WTC11 (cell line): ENCODE measurements around the gene COL5A1. TPM values are rescaled to one million over a fixed set of nuclear protein-coding genes. Genes with fewer than 3 reads are reported as not detected.

Experiments
- ATAC-seq: fragments of 200-7000 bp; cut with Tn5 transposase; 2 replicates; pipeline ENCODE4 v1.10.0; 2021; ENCODE audit warnings: mild to moderate bottlenecking, moderate library complexity
- CTCF ChIA-PET: fragments of 300-600 bp; sonication (Branson Sonifier 250); formaldehyde crosslinking; loops from one replicate; lab custom pipeline; 2021; ENCODE audit warnings: antibody characterized with exemption; lab: Charles Lee
- POLR2A ChIA-PET: fragments of 350-600 bp; sonication (Branson Sonifier 250); formaldehyde crosslinking; loops from one replicate; lab custom pipeline; 2021; ENCODE audit warnings: antibody characterized with exemption; lab: Charles Lee
- DNase-seq: peaks from one replicate; pipeline ENCODE4 v3.0.0; 2021; ENCODE audit warnings: low spot score
- H3K27ac Mint-ChIP-seq: 2 replicates; pipeline ENCODE4 v1.8.0; 2021; ENCODE audit warnings: mixed read lengths
- H3K27me3 Mint-ChIP-seq: 2 replicates; pipeline ENCODE4 v1.8.0; 2021; ENCODE audit warnings: low read depth, mild to moderate bottlenecking, moderate library complexity, mixed read lengths
- H3K36me3 Mint-ChIP-seq: 2 replicates; pipeline ENCODE4 v1.8.0; 2021; ENCODE audit warnings: mixed read lengths
- H3K4me1 Mint-ChIP-seq: 2 replicates; pipeline ENCODE4 v1.8.0; 2022; ENCODE audit warnings: mixed read lengths
- H3K4me3 Mint-ChIP-seq: 2 replicates; pipeline ENCODE4 v1.8.0; 2021; ENCODE audit warnings: mild to moderate bottlenecking, moderate library complexity, mixed read lengths
- H3K9me3 Mint-ChIP-seq: 2 replicates; pipeline ENCODE4 v1.8.0; 2021; ENCODE audit warnings: mixed read lengths
- ATF1 ChIP-seq: sonication (generic); formaldehyde crosslinking; IDR thresholded peaks from 2 replicates; pipeline ENCODE4 v1.8.1; 2023; ENCODE audit warnings: mild to moderate bottlenecking, moderate library complexity, missing genetic modification reagents
- CREB1 ChIP-seq: sonication (generic); formaldehyde crosslinking; IDR thresholded peaks from 2 replicates; pipeline ENCODE4 v1.8.0; 2023; ENCODE audit warnings: mild to moderate bottlenecking, missing genetic modification reagents
- CREM ChIP-seq: sonication (generic); formaldehyde crosslinking; IDR thresholded peaks from 2 replicates; pipeline ENCODE4 v1.8.1; 2022; ENCODE audit warnings: mild to moderate bottlenecking, missing genetic modification reagents, moderate library complexity
- ELF4 ChIP-seq: sonication (generic); formaldehyde crosslinking; IDR thresholded peaks from 2 replicates; pipeline ENCODE4 v1.8.1; 2022; ENCODE audit warnings: low read depth, mild to moderate bottlenecking, moderate library complexity, missing genetic modification reagents
- ESRRA ChIP-seq: sonication (generic); formaldehyde crosslinking; IDR thresholded peaks from 2 replicates; pipeline ENCODE4 v1.8.1; 2022; ENCODE audit warnings: mild to moderate bottlenecking, missing genetic modification reagents, borderline replicate concordance
- GTF2I ChIP-seq: fragments of 250-450 bp; sonication (Bioruptor Pico); conservative IDR thresholded peaks from 2 replicates; pipeline ENCODE4 v1.4.0; 2021; ENCODE audit warnings: mild to moderate bottlenecking
- HMGA2 ChIP-seq: fragments of 250-450 bp; sonication (Bioruptor Pico); IDR thresholded peaks from 2 replicates; pipeline ENCODE4 v1.4.0; 2021; ENCODE audit warnings: mild to moderate bottlenecking, moderate library complexity
- JAZF1 ChIP-seq: fragments of 250-450 bp; sonication (Bioruptor Pico); IDR thresholded peaks from 2 replicates; pipeline ENCODE4 v1.9.0; 2021; ENCODE audit warnings: moderate library complexity, mild to moderate bottlenecking, inconsistent platforms
- MXD4 ChIP-seq: fragments of 250-450 bp; sonication (Bioruptor Pico); IDR thresholded peaks from 2 replicates; pipeline ENCODE4 v1.8.0; 2021; ENCODE audit warnings: mild to moderate bottlenecking, moderate library complexity, borderline replicate concordance
- RORB ChIP-seq: fragments of 250-450 bp; sonication (Bioruptor Pico); IDR thresholded peaks from 2 replicates; pipeline ENCODE4 v1.9.0; 2021; ENCODE audit warnings: mild to moderate bottlenecking
- SMAD3 ChIP-seq: sonication (generic); formaldehyde crosslinking; IDR thresholded peaks from 2 replicates; pipeline ENCODE4 v1.8.0; 2022; ENCODE audit warnings: missing genetic modification reagents, mild to moderate bottlenecking, borderline replicate concordance
- SMAD4 ChIP-seq: sonication (generic); formaldehyde crosslinking; IDR thresholded peaks from 2 replicates; pipeline ENCODE4 v1.8.0; 2022; ENCODE audit warnings: mild to moderate bottlenecking, missing genetic modification reagents
- SOX15 ChIP-seq: fragments of 250-450 bp; sonication (Bioruptor Pico); IDR thresholded peaks from 2 replicates; pipeline ENCODE4 v1.9.0; 2021; ENCODE audit warnings: mild to moderate bottlenecking
- TP53 ChIP-seq: sonication (generic); formaldehyde crosslinking; IDR thresholded peaks from 2 replicates; pipeline ENCODE4 v1.8.1; 2023; ENCODE audit warnings: mild to moderate bottlenecking, missing genetic modification reagents
- ZBTB21 ChIP-seq: sonication (generic); formaldehyde crosslinking; IDR thresholded peaks from 2 replicates; pipeline ENCODE4 v1.8.1; 2023; ENCODE audit warnings: mild to moderate bottlenecking, missing genetic modification reagents, borderline replicate concordance
- ZNF121 ChIP-seq: sonication (generic); formaldehyde crosslinking; IDR thresholded peaks from 2 replicates; pipeline ENCODE4 v1.8.0; 2023; ENCODE audit warnings: missing genetic modification reagents
- ZNF396 ChIP-seq: fragments of 250-450 bp; sonication (Bioruptor Pico); IDR thresholded peaks from 2 replicates; pipeline ENCODE4 v1.8.0; 2021; ENCODE audit warnings: mild to moderate bottlenecking, moderate library complexity, borderline replicate concordance
- total RNA-seq: library from RNA; stranded (reverse); gene quantifications from 3 replicates; pipeline ENCODE4 v1.2.3, GENCODE V29; 2021
- TF ChIP-seq, protein P1 (sequence below): sonication (generic); formaldehyde crosslinking; IDR thresholded peaks from 2 replicates; pipeline ENCODE4 v1.8.0; 2023; ENCODE audit warnings: mild to moderate bottlenecking, missing genetic modification reagents
- TF ChIP-seq, protein P2 (sequence below): sonication (generic); formaldehyde crosslinking; IDR thresholded peaks from 2 replicates; pipeline ENCODE4 v1.8.1; 2023; ENCODE audit warnings: mild to moderate bottlenecking, missing genetic modification reagents, borderline replicate concordance
- TF ChIP-seq, protein P3 (sequence below): sonication (generic); formaldehyde crosslinking; IDR thresholded peaks from 2 replicates; pipeline ENCODE4 v1.8.1; 2022; ENCODE audit warnings: mild to moderate bottlenecking, missing genetic modification reagents, moderate library complexity, borderline replicate concordance
- TF ChIP-seq, protein P4 (sequence below): sonication (generic); formaldehyde crosslinking; IDR thresholded peaks from 2 replicates; pipeline ENCODE4 v1.8.0; 2022; ENCODE audit warnings: mild to moderate bottlenecking, missing genetic modification reagents
- TF ChIP-seq, protein P5 (sequence below): sonication (generic); formaldehyde crosslinking; IDR thresholded peaks from 2 replicates; pipeline ENCODE4 v1.8.1; 2023; ENCODE audit warnings: mild to moderate bottlenecking, missing genetic modification reagents
- TF ChIP-seq, protein P6 (sequence below): sonication (generic); formaldehyde crosslinking; IDR thresholded peaks from 2 replicates; pipeline ENCODE4 v1.8.0; 2022; ENCODE audit warnings: mild to moderate bottlenecking, missing genetic modification reagents

Gene COL5A1
- total RNA-seq, 1 experiment from 2014 or later, result 13.5 TPM

DNA sequence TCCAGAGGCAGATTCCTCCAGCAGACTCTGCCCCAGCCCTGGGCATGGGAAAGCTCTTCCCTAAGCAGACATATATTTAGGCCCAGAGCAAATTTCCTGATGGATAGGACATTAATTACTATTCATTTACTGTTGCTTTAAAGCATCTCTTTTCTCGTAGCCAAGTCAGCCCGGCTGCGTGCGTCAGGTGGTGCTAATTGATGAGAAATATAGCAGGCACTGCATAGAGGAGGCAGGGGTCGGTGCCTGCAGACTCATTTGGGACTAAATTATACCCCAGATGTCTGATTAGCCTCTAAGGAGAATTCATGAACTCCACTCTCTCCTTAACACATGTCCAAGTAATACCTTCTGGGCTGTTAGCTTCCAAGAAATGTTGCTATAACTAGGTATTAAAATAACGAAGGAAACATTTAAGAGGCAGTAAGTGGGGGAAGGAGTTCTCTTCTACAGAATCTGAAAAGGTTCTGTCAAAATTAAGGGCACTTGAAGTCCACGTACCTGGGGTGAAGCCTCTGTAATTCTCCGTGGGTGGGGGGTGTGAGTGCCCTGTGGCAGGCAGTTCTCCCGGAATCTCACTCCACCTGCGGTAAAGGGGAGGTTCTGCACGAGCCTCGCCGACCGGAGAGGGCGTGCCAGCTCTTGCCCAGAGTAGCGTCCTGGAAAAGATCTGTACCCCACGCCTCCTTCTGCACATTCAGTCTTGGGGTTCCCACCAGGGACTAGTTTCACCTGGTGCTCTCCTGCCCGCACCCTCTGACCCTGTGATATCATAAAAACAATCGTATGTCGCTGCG, 123.1 kb downstream of the COL5A1 start (continued):
- TF ChIP-seq, protein P1, sequence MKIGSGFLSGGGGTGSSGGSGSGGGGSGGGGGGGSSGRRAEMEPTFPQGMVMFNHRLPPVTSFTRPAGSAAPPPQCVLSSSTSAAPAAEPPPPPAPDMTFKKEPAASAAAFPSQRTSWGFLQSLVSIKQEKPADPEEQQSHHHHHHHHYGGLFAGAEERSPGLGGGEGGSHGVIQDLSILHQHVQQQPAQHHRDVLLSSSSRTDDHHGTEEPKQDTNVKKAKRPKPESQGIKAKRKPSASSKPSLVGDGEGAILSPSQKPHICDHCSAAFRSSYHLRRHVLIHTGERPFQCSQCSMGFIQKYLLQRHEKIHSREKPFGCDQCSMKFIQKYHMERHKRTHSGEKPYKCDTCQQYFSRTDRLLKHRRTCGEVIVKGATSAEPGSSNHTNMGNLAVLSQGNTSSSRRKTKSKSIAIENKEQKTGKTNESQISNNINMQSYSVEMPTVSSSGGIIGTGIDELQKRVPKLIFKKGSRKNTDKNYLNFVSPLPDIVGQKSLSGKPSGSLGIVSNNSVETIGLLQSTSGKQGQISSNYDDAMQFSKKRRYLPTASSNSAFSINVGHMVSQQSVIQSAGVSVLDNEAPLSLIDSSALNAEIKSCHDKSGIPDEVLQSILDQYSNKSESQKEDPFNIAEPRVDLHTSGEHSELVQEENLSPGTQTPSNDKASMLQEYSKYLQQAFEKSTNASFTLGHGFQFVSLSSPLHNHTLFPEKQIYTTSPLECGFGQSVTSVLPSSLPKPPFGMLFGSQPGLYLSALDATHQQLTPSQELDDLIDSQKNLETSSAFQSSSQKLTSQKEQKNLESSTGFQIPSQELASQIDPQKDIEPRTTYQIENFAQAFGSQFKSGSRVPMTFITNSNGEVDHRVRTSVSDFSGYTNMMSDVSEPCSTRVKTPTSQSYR (CRISPR knock-in tag), result no peak
- TF ChIP-seq, protein P2, sequence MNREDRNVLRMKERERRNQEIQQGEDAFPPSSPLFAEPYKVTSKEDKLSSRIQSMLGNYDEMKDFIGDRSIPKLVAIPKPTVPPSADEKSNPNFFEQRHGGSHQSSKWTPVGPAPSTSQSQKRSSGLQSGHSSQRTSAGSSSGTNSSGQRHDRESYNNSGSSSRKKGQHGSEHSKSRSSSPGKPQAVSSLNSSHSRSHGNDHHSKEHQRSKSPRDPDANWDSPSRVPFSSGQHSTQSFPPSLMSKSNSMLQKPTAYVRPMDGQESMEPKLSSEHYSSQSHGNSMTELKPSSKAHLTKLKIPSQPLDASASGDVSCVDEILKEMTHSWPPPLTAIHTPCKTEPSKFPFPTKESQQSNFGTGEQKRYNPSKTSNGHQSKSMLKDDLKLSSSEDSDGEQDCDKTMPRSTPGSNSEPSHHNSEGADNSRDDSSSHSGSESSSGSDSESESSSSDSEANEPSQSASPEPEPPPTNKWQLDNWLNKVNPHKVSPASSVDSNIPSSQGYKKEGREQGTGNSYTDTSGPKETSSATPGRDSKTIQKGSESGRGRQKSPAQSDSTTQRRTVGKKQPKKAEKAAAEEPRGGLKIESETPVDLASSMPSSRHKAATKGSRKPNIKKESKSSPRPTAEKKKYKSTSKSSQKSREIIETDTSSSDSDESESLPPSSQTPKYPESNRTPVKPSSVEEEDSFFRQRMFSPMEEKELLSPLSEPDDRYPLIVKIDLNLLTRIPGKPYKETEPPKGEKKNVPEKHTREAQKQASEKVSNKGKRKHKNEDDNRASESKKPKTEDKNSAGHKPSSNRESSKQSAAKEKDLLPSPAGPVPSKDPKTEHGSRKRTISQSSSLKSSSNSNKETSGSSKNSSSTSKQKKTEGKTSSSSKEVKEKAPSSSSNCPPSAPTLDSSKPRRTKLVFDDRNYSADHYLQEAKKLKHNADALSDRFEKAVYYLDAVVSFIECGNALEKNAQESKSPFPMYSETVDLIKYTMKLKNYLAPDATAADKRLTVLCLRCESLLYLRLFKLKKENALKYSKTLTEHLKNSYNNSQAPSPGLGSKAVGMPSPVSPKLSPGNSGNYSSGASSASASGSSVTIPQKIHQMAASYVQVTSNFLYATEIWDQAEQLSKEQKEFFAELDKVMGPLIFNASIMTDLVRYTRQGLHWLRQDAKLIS (CRISPR knock-in tag), result no peak
- TF ChIP-seq, protein P3, sequence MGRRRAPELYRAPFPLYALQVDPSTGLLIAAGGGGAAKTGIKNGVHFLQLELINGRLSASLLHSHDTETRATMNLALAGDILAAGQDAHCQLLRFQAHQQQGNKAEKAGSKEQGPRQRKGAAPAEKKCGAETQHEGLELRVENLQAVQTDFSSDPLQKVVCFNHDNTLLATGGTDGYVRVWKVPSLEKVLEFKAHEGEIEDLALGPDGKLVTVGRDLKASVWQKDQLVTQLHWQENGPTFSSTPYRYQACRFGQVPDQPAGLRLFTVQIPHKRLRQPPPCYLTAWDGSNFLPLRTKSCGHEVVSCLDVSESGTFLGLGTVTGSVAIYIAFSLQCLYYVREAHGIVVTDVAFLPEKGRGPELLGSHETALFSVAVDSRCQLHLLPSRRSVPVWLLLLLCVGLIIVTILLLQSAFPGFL (CRISPR knock-in tag), result no peak
- TF ChIP-seq TP53 (CRISPR knock-in tag) (no peak), GTF2I (CRISPR knock-in tag) (no peak), ZBTB21 (CRISPR knock-in tag) (no peak), RORB (CRISPR knock-in tag) (no peak)
- TF ChIP-seq, protein P4, sequence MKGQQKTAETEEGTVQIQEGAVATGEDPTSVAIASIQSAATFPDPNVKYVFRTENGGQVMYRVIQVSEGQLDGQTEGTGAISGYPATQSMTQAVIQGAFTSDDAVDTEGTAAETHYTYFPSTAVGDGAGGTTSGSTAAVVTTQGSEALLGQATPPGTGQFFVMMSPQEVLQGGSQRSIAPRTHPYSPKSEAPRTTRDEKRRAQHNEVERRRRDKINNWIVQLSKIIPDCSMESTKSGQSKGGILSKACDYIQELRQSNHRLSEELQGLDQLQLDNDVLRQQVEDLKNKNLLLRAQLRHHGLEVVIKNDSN, result no peak

DNA sequence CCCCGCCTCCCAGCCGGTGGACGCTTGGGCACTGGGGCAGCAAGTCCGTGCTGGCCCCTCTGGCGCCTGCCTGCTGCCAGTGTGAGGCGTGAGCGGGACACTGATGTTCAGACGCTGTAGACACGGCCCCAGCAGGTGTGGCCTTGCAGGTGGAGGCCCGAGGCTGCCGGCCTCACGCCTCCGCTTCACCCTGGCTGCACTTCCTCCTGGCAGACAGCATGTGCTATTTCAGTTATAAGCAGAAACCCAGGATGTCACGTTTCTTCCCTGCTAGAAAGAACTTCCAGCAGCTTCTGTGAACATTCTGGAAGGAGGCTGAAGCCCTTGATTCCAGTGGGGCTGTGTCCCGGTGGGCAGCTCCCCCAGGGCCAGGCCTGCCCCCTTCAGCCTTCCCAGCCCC, 124.2 kb downstream of the COL5A1 start:
- DNase-seq (no peak), ATAC-seq (no peak)
- H3K27me3 Mint-ChIP-seq, result no peaks in the 10 kb centered on the region
- no peaks in the 10 kb centered on the region for H3K4me1 Mint-ChIP-seq
- H3K27ac Mint-ChIP-seq, result no peak overlapping the region
- TF ChIP-seq SMAD4 (CRISPR knock-in tag) (no peak), SOX15 (CRISPR knock-in tag) (no peak), JAZF1 (no peak), MXD4 (no peak), CREM (no peak), ZNF396 (CRISPR knock-in tag) (no peak), CREB1 (CRISPR knock-in tag) (no peak), ATF1 (CRISPR knock-in tag) (no peak), ELF4 (CRISPR knock-in tag) (no peak), SMAD3 (CRISPR knock-in tag) (no peak), HMGA2 (no peak), ESRRA (no peak), ZNF121 (CRISPR knock-in tag) (no peak)
- TF ChIP-seq, protein P5, sequence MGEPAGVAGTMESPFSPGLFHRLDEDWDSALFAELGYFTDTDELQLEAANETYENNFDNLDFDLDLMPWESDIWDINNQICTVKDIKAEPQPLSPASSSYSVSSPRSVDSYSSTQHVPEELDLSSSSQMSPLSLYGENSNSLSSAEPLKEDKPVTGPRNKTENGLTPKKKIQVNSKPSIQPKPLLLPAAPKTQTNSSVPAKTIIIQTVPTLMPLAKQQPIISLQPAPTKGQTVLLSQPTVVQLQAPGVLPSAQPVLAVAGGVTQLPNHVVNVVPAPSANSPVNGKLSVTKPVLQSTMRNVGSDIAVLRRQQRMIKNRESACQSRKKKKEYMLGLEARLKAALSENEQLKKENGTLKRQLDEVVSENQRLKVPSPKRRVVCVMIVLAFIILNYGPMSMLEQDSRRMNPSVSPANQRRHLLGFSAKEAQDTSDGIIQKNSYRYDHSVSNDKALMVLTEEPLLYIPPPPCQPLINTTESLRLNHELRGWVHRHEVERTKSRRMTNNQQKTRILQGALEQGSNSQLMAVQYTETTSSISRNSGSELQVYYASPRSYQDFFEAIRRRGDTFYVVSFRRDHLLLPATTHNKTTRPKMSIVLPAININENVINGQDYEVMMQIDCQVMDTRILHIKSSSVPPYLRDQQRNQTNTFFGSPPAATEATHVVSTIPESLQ, result no peak
- TF ChIP-seq, protein P3 (CRISPR knock-in tag), result no peak
- TF ChIP-seq, protein P6, sequence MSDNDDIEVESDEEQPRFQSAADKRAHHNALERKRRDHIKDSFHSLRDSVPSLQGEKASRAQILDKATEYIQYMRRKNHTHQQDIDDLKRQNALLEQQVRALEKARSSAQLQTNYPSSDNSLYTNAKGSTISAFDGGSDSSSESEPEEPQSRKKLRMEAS (CRISPR knock-in tag), result no peak
- TF ChIP-seq, protein P4, result no peak
- peaks cover 7% of the 10 kb centered on the region for H3K9me3 Mint-ChIP-seq
- H3K4me3 Mint-ChIP-seq, result no peak overlapping the region
- CTCF ChIA-PET, result interaction anchor here (1.1 to 1.8 kb wide), 2 partner anchors 13 to 27 kb away, joined by 3 to 4 read pairs; no protein-coding TSS in a partner anchor
- peaks cover 7% of the 10 kb centered on the region for H3K36me3 Mint-ChIP-seq
- POLR2A ChIA-PET, result no interaction called here
